NCI-H2196 (cell line): ENCODE data around the gene SLIRP.
"Not testable (repeated sequence)": the region's sequence is repeated elsewhere in the genome, so short reads cannot be mapped to it uniquely, and the experiment has no call there.

Source experiments
- DNase-seq: peaks from one replicate; lab custom pipeline; 2025; ENCODE audit not compliant: unreplicated experiment; lab: John Stamatoyannopoulos, UW

Gene SLIRP

DNA sequence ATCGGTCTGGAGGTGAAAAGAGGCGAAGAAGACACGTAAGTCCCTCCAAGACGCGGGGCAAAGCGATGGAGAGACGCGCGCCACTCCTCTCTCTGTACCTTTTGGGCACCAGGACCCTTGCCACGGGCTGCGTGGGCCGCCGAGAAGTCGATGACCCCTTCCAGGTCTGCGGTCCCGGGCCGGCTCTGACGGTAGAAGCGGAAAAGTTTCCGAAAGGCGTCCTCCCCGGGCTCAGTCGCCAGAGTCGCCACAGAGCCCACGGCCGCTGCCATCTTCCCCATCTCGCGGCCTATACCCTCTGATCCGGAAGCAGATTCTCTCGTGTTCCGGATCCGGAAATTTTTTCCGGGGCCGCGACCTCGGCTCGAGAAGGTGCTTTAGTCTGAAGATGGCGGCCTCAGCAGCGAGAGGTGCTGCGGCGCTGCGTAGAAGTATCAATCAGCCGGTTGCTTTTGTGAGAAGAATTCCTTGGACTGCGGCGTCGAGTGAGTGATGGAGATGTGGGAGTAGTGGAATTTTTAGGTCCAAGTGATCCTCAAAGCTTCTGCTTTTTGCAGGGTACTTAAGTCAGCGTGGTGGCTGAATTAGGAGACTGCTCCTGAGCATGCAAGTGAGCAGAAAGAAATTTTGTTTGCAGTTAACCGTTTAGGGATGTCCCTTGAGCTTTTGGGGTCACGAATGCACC lies at the start of gene SLIRP, which contains the start of gene ALKBH1:
SLIRP (plus strand) TSS at position 380 of the 685 bp plus-strand sequence; CDS start at position 389, 9 bp downstream.
ALKBH1 (minus strand) TSS at position 300 of the 685 bp plus-strand sequence; CDS start at position 281, 19 bp downstream.
- peak; percentile 90 for DNase-seq

DNA sequence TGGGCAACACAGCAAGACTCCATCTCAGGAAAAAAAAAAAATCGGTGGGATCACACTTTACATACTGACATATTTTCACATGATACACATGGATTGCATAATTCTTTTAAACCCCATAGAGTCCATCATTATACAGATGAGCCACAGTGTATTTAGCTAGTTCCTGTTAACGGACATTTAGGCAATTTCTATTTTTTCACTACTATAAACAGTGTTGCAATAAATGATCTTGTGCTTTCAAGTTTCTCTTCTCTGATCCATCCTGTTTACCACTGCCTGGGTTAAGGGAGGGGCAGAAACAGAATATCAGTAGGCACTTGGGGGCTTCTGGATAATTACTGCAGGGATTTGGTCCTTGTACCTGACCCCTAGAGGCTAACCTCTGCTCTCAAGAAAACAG lies 48.1 kb upstream of the SLIRP start:
- no peak for DNase-seq

DNA sequence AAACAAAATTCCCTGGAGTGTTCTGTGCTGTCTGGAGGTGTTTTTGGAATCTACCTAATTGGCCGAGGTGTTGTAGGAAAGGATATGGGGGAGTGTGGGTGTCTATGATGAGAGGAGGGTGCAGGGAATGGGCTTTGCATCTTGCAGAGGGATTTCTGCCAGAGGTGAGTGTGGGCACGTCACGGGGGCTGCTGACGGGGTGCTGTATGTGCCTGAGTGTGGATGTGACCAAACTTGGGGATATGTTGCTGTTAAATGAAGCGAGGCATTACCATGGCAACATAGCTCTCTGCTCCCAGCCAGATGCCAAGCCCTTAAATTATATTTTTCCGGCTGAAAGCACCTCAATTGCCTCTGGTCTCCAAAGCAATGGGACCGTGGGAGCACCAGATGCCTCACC lies 47.1 kb upstream of the SLIRP start:
- no peak for DNase-seq

DNA sequence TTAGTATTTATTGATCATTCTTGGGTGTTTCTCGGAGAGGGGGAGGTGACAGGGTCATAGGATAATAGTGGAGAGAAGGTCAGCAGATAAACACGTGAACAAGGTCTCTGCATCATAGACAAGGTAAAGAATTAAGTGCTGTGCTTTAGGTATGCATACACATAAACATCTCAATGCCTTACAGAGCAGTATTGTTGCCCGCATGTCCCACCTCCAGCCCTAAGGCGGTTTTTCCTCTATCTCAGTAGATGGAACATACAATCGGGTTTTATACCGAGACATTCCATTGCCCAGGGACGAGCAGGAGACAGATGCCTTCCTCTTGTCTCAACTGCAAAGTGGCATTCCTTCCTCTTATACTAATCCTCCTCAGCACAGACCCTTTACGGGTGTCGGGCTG lies 46.3 kb upstream of the SLIRP start:
- not testable (repeated sequence) for DNase-seq

DNA sequence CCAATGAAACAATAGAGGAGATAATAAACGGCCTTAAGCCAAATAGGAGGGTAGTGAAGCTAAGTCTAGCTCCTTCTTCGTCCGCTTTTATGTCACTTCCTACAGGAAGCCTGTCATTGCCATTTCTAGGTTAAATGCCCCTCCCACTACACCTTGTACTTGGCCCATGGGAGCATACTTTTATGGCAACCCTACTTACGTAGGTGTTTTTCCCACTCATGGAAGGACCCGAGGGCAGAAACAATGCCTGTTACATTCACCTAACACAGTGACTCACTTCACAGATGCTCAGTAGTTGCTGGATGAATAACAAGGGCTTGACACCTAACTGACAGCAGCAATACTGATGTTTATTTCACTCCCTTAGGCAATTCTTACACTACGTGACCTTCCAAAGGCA lies 44.6 kb upstream of the SLIRP start:
- no peak for DNase-seq

DNA sequence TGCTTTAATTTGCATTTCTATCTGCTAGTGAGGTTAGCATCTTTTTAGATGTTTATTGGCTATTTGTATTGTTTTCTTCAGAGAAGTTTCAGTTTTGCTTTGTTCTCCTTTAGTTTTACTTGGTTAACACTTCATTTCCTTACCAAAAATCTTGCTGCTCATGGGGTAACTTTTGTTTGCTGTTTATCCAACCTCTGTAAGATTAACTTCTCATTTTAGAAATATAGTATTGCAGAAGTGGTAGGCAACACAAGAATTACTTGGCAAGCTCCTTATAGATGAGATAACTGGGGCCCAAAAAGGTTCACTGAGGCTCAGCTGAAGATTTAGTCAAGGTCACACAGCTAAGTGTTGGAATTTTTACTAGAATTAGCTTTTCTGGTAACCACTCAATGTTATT lies 40.6 kb upstream of the SLIRP start:
- no peak for DNase-seq

DNA sequence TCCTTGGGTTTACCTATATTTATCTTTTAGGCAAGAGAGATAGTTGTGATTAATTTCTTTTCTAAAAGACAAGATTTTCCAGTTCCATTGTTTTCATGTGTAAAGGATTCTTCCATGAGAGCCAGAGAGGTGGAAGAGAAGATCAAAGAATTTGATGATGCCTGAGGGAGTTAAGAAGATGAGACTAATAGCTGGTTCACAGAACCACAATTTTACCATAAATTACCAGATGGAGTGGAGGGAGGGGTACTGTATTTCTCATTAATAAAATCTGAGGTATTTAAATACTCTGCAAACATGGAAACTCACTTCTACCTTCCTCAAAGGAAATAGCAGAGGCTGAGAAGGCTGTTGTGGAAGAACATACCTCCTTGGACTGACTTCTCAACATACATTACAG lies 34.7 kb upstream of the SLIRP start:
- no peak for DNase-seq

DNA sequence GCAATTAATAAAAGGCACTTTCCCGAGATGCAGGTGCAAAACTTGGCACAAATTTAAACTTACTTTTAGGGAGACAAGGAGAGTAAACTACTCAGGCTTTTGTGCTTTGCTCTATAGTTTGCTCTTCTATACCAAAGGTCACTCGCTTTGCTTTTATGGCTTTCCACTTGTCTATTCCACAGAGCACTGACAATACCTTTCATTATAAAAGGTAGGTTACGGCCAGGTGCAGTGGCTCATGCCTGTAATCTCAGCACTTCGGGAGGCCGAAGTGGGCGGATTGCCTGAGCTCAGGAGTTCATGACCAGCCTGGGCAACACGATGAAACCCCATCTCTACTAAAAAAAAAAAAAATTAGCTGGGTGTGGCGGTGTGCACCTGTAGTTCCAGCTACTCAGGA lies 33.0 kb upstream of the SLIRP start:
- peak; percentile 69 for DNase-seq

DNA sequence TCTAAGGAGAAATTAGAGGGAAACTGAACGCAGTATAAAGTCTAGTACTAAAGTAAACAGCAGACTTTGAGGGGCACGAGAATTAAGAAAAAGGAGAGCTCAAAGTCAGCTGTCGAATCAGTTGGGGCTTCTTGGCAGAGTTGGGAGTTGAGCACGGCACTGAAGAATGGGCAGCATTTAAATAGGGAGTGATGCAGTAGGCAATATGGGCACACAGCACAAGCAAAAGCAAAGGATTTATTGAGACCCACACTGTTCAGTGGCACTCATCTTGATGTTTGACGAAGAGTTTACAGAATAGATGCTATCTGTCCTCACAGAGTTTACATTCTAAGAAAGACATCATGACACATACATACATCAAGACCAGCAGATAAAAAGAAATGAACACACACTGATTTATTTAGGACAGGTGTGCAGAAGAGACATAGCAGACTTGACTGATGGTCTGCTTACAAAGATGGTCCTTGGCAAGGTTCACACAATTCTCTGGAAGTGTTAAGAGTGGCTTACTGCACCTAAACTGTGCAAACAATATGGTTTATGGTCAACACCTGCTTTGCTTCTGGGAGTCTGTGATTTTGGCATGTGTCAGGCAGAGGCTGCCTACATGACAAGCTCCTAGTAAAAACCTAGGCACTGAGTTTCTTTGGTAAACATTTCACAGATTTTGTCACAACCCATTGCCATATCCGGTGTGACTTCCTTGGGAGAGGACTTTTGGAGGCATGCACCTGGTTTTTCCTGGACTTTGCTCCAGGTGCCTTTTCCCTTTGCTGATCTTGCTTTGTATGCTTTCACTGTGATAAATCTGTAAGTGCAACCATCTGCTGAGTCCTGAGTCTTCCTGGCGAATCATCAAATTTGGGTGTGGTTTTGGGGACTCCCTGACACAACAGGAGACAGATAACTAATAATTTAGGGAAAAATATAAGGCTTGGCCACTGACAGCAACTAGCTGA lies 26.4 kb upstream of the SLIRP start:
- peak; percentile 24 for DNase-seq

DNA sequence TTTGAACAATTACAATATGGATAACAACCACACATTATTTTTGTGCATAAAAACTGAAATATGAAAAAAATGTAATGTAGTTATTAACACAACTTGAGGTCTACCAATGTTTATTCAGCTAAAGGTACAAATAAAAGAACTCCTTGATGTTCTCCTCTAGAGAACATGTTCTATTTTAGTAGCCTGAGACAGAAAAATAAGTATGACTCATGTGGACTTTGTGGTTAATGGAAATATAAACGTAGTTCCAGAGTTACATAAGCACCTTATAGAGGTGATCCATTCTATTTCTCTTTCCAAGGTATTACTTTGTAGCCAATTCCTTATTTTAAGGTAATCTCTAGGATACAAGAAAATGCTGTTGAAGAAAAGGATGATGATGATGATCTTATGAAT lies 25.7 kb upstream of the SLIRP start:
- no peak for DNase-seq

DNA sequence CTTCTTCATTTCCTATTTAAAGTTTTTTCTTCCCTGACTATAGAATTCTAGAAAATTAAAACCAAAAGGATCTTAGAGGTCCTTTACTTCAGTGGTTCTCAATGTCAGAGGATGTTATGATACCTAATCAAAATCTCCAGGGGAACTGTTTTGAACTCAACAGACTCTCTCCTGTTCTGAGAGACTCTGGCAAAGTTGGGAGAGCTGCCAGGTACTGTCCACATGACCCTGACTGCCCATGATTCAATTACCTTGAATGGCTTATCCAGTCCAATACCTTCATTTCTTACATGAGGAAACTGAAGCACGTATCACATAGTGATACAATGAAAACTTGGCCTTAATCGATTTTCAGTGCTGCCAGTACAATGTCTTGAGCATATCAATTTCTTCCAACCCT lies 16.6 kb upstream of the SLIRP start:
- peak; percentile 46 for DNase-seq

DNA sequence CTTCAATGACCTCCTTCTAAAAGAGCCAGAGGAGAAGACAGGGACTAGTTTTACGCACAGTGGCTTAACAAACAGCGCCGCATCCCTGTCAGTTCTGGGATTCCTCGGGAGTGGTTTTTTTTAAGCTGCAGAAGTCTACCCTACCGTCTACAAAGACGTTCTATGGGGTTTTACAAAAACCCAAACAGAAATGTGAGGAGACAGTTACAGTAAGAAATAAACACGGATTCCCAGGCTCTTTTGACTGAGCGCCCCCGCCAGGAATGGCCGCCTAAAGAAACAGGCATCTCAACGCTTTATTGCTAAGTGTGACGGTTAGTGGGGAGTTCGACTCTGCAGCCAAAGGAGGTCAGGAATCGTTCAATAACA lies 564 bp upstream of the SLIRP start:
- peak; percentile 23 for DNase-seq

DNA sequence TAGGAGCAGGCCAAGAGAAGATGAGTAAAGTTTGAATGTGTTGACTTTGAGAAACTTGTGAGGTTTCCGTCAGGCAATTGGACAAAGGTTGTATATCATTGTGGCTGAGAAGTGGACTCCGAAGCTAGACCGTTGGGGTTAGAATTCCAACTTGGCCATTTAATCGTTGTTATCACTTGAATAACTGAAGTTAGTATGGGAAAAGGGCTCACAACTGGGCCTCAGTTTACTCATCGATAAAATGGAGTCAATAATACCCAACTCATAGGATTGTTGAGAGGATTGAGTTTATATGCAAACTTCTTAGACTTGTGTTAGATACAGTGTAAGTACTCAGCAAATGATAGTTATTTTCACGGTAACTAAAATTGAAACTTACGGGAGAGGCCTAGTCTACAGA lies 846 bp downstream of the SLIRP start:
- DNase-seq, result no peak

DNA sequence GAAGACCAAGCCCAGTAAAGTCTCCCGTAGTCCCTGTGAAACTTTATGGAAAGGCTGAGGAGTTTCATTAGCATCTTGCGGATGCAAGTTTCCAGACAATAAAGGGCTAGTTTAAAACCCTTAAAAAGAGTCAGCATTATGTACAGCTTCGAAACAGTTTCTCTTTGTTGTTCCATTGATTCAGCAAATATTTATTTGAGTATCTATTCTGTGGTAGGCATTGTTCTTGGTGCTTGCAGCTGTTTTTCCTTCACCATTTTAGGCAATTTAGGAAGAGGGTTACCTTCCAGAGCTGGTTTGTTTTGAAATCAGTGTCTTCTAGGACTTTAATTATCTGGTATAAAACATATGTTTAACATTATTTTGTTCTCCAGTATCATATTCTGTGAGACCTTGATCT lies 1.5 kb downstream of the SLIRP start:
- no peak for DNase-seq

DNA sequence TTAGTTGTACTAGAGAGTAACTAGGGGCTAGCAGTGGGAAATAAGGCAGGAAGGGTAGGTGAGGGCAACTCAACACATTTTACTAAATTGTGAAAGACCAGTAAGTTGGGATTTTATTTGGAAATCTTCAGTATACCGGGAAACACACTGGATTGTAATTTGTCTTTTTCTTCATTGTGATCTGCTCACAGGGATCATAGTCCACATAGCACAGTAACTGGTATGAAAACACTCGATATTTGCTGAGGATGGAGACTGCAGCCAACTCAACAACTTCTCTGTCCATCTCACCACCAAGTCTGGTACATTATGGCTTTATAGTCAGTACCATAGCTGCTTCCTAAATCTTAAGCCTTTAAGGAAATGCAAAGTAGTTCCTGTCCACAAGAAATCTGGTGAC lies 2.5 kb downstream of the SLIRP start:
- no peak for DNase-seq

DNA sequence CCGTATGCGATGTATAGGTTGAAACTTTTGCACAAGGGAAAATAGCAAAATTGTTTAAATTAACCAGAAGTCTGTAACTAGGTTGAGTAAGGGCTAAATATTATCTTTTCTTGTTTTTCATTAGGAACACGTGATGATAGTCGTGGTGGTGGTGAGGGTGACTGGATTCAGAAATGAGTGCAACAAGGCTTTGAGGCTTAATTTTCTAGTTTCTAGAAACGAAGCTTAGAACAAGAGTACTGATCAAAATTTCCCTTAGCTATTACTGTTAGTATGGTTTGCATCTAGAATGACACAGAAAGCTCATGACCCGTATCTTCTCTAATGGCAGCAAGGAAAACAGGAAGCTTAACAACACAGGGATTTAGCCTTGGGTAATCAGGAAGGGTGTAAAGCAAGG lies 7.0 kb downstream of the SLIRP start:
- DNase-seq, result no peak

DNA sequence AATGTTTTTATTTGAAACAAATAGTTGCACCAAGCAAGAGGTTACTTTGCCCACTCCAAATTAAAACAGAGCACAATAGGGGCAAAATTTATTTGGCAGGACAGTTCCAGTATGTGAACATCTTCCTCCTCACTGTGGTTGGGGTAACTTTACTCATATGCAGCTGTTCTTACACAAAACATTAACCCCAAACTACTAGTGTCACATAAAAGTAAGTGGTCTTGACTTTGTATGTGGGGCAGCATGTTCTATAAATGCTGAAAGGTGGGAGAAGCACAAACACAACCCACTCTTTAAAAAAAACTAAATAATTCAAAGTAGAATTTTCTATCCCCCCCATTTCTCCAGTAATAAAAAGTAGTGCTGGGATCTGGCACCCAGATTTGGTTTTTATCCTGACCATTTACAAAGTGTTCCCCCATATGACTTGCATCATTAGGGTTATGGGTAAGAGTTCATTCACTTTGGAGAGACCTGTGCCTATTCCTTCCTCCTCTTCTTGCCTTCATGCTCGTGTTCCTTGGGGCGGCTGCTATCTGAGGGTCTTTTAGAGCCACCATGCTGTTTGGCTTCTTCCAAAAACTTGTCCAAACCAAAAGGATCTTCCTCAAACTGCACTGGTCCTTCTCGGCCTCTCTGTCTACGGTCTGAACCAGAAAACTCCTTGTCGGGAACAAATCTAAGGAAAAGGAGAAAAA lies 9.9 kb downstream of the SLIRP start:
- no peak for DNase-seq

DNA sequence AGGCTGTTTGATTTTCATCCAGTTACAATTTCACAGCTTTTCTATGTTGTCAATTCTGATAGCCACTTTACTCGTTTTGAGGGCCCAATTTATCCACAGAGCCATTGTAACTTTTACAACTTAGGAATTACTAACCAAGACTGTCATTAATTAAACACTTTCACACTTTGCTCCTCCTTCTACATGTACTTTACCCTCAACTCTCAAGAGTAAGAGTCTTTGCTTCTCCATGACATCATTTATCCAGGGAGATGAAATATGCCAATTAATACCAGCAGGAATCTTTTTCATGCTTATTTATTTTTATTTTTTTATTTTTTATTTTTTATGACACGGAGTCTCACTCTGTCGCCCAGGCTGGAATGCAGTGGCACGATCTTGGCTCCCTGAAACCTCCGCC lies 13.5 kb downstream of the SLIRP start:
- no peak for DNase-seq

DNA sequence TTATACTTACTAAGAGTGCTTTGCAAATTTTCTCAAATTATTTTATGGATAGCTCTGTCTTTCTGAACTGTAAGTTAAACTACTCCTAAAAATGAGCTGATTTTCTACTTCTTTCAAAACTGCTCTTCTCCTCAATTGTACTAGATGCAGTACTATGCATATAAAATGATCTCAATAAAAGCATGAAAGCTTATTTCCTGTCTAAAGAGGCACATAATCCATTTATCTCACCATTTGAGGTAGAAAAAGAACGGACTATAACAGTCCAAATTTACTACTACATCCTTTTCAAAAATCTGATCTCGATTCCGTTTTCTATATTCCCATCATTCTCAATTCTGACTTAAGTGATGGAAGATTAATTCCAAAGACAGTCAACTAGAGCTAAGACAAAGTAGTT lies 14.4 kb downstream of the SLIRP start:
- no peak for DNase-seq

DNA sequence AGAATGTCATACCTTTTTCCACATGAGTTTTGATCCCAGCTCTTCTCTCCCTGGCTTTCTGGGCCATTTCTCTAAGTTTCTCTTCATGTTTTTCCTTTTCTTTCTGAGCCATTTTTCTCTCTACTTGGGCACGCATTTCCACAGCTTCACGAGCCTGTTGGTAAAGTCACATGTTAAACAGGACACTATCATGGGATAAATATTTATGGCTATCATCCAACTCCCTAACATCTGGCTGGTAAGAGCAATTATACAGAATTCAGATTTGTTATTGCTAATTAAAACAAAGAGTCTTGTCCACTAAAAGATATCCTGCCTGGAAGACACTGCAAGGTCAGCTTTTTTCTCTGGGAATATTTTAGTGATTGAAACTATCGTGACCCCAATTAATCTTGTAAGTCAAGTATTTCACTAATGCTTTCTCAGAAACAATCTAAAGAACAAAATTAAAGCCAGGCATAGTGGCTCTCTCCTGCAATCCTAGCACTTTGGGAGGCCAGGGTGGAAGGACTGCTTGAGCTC lies 23.1 kb downstream of the SLIRP start:
- no peak for DNase-seq

DNA sequence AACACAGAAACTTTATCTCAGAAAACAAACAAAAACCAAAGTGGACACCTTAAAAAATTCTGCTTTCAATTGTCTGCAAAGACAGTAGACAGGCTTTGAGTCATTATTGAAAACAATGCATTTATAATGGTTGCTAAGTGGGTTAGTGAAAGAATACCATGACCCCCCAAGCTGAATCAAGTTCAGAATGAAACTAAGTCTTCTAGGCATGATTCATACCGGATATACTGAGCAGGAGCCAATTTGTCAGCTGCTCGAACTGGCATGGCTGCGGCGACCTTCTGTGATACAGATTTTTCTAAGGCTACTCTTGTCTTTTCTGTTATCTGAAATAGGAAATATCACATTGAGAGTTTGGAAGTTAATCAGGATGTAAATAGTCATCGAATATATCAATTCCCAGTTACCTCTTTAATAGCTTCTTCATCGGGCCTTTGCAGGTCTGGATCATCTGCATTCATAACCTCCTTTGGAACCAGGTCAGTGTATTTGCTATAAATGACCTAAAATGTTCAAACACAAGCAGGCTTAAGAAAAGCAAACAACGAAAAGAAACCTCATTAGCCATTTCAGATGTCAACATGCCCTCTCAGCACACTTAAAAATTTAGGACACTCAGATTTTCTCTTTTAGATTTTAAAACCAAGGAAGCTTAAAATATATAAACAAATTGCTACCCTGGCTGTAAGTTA lies 30.8 kb downstream of the SLIRP start:
- no peak for DNase-seq
